ENCODE measurements around the gene ZNF512B. TPM values are rescaled to one million over a fixed set of nuclear protein-coding genes. Genes with fewer than 3 reads are reported as not detected.

Gene ZNF512B
- total RNA-seq, 1 donor from 2014 or later = 49.4 TPM

DNA sequence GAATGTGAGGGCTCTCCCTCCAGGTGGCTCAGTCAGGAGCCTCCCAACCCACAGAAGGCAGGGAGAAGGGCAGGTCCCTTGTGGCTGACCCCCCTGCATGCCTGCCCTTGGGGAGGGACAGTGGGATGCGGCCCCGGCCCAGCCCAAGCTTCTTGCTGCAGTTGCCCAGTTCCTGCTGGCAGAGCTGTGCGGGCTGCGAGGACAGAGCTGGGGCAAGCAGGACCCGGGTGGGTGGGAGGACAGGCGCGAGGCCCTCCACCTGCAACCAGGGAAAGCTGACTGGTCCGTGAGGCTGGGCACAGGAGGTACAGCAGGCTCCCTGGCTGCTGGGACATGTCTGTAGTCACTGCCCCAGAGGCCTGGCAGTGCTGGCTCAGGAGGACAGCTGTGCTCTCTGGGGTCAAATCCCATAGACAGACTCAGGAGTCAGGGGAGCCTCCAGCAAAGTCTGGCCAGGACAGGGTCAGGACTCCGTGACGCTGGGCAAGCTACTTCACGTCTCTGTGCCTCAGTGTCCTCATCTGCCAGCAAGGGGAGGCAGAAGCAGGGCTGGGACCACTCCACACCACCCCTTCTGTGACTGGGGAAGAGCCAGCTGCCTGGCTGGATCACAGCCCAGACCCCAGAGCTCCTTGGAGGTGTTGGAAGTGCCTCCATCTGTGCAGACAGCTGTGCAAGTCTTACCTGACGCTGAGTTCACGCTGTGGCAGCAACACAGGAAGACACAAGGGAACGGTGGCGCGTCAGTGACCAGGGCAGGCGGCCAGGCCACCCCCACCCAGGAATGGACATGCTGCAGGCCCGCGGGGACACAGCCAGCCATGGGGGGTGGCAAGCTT is 26.5 kb downstream of the ZNF512B start:
- Mint-ChIP-seq H3K4me1 (ENCODE audit: low read depth) (peaks cover under 1% of the 10 kb centered on the region), H3K27ac (no peak overlapping the region), H3K36me3 (ENCODE audit: insufficient read depth) (peaks cover 5% of the 10 kb centered on the region), H3K4me3 (ENCODE audit: low read depth) (no peak overlapping the region), H3K27me3 (no peaks in the 10 kb centered on the region), H3K9me3 (ENCODE audit: low read depth) (no peaks in the 10 kb centered on the region)
- TF ChIP-seq, protein P1, sequence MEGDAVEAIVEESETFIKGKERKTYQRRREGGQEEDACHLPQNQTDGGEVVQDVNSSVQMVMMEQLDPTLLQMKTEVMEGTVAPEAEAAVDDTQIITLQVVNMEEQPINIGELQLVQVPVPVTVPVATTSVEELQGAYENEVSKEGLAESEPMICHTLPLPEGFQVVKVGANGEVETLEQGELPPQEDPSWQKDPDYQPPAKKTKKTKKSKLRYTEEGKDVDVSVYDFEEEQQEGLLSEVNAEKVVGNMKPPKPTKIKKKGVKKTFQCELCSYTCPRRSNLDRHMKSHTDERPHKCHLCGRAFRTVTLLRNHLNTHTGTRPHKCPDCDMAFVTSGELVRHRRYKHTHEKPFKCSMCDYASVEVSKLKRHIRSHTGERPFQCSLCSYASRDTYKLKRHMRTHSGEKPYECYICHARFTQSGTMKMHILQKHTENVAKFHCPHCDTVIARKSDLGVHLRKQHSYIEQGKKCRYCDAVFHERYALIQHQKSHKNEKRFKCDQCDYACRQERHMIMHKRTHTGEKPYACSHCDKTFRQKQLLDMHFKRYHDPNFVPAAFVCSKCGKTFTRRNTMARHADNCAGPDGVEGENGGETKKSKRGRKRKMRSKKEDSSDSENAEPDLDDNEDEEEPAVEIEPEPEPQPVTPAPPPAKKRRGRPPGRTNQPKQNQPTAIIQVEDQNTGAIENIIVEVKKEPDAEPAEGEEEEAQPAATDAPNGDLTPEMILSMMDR (IDR thresholded peaks at IDR 0.05; ENCODE audit: unreplicated experiment) = no peak
- DNase-seq (ENCODE audit: low spot score, unreplicated experiment) = no peak

DNA sequence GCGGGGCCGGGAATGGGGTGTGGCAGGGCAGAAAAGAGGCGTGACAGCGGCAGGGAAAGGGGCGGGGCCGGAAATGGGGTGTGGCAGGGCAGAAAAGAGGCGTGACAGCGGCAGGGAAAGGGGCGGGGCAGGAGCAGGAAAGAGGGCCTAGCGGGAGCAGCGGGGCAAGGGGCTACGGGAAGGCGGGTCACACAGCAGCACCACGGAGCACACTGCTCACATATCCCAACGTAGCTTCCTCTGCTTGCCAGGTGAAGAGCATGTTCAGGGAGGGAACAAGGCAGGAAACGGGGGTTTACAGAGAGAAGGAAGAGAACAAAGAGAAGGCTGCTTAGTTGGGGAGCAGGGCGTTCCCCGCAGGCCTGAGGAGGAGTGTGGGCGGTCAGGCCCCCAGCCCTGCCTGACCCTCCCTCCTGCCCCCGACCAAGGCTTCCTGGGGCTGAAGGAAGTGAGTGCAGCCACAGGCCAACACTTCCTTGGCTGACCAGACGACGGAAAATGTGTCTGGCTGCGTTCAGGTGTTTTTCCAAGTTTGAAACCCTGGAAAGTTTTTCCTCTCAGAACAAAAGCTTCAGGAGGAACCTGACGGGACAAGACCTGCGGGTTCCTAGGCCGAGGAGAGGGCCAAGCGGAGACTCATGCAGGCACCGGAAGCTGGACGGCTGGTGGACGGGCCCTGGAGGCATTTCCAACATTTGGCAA is 27.3 kb downstream of the ZNF512B start:
- no peak for DNase-seq (ENCODE audit: low spot score, unreplicated experiment)
- H3K9me3 Mint-ChIP-seq (ENCODE audit: low read depth) = no peaks in the 10 kb centered on the region
- no peaks in the 10 kb centered on the region for H3K4me1 Mint-ChIP-seq (ENCODE audit: low read depth)
- H3K27me3 Mint-ChIP-seq = no peaks in the 10 kb centered on the region
- peaks cover 10% of the 10 kb centered on the region for H3K36me3 Mint-ChIP-seq (ENCODE audit: insufficient read depth)
- TF ChIP-seq, protein P1 (IDR thresholded peaks at IDR 0.05; ENCODE audit: unreplicated experiment) = no peak
- no peak overlapping the region for H3K4me3 Mint-ChIP-seq (ENCODE audit: low read depth)
- no peak overlapping the region for H3K27ac Mint-ChIP-seq

DNA sequence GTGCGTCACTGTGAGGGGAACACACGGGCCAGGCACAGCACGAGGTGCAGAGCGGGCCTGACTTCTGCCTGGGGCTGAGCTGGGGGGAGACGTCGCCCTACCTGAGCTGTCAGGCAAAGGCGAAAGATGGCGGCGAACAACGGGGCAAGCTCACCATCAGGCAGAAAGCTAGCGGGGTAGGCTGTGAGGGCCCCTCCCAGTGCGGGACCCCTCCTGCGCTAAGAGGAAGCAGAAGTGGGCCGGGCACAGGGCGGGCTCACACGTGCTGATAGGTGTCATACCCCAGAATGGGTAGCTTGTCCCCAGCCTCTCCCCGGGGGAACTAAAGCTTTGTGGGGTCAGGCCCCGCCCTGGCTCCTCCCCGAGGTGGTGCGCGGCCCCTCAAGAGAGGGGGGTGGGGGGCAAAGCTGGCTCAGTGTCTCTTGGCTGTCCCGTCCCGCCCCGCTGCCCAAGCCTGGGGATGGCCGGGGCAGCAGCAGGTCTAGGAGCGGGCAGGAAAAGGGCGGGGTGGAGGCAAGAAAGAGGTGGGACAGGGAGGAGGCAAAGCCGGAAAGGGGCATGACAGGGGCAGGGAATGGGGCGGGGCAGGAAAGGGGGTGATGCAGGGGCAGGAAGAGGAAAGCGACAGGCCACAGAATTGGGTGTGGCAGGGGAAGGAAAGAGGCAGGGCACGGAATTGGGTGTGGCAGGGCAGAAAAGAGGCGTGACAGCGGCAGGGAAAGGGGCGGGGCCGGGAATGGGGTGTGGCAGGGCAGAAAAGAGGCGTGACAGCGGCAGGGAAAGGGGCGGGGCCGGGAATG is 28.2 kb downstream of the ZNF512B start:
- no peaks in the 10 kb centered on the region for H3K4me1 Mint-ChIP-seq (ENCODE audit: low read depth)
- TF ChIP-seq, protein P1 (IDR thresholded peaks at IDR 0.05; ENCODE audit: unreplicated experiment) = no peak

DNA sequence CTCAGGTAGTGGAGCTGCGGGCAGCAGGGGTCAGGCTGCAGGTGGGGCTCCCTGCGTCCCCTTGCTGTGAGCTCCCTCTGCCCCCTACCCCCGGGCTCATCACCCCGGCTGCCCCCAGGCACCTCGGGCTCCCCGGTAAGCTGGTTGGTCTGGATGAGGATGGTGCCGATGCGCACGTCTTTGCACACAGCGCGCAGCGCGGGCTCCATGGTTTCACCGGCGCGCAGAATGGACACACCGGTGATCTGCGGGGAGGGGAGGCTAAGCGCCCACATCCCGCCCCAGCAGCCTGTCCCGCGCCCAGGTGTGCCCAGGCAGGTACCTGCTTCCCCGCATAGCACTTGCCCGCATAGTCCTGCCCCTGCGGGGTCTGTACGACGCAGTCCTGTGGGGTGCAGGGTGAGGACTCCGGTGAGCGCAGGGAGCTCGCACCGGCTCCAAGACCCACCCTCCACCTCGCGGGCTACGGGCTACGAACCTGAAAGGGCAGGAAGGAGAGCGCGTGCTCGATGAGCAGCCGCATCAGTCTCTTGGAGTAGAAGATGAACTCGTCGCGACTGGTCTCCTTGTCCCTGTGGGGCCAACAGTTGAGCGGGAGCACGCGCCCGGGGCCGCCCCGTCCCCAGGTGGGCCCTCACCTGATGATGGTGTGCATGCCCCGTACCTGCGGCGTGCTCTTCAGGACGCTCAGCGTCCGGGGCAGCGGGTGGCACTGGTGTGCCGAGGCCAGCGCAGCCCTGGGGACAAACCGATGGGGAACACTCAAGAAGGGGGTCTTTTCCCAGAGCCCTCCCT is 29.1 kb downstream of the ZNF512B start:
- Mint-ChIP-seq H3K27me3 (no peaks in the 10 kb centered on the region), H3K9me3 (ENCODE audit: low read depth) (no peaks in the 10 kb centered on the region), H3K27ac (no peak overlapping the region), H3K4me1 (ENCODE audit: low read depth) (no peaks in the 10 kb centered on the region), H3K36me3 (ENCODE audit: insufficient read depth) (peaks cover 13% of the 10 kb centered on the region), H3K4me3 (ENCODE audit: low read depth) (no peak overlapping the region)
- TF ChIP-seq, protein P1 (IDR thresholded peaks at IDR 0.05; ENCODE audit: unreplicated experiment) = no peak
- DNase-seq (ENCODE audit: low spot score, unreplicated experiment) = no peak

More for the DNA sequence above, 28.2 kb downstream of the ZNF512B start:
- H3K9me3 Mint-ChIP-seq (ENCODE audit: low read depth) = no peaks in the 10 kb centered on the region
- no peak overlapping the region for H3K4me3 Mint-ChIP-seq (ENCODE audit: low read depth)
- peaks cover 10% of the 10 kb centered on the region for H3K36me3 Mint-ChIP-seq (ENCODE audit: insufficient read depth)
- no peak for DNase-seq (ENCODE audit: low spot score, unreplicated experiment)
- no peak overlapping the region for H3K27ac Mint-ChIP-seq
- no peaks in the 10 kb centered on the region for H3K27me3 Mint-ChIP-seq

Data from progenitor cell of endocrine pancreas (in vitro differentiated cells).